H1 (cell line): ENCODE data around the gene LOXL1. TPM values are rescaled to one million over a fixed set of nuclear protein-coding genes. Genes with fewer than 3 reads are reported as not detected.

Experiments
- CHD7 ChIP-seq: fragments of 300-600 bp; sonication (generic); IDR thresholded peaks from 2 replicates; pipeline ENCODE4 v1.7.1; 2012; ENCODE audit warnings: low read length, moderate library complexity, mild to moderate bottlenecking, inconsistent platforms; ENCODE audit not compliant: insufficient replicate concordance
- CREB1 ChIP-seq: IDR thresholded peaks from 2 replicates; pipeline ENCODE4 v1.6.1; 2012; ENCODE audit warnings: inconsistent platforms
- EP300 ChIP-seq, 2 experiments: IDR thresholded peaks; 1 replicate in 1 of 2; 2 replicates in 1 of 2; pipeline ENCODE4 v1.6.1; 2011 to 2012; ENCODE audit warnings: low read depth in 2 of 2, low read length in 2 of 2, mild to moderate bottlenecking in 2 of 2, borderline replicate concordance in 1 of 2, inconsistent platforms in 1 of 2, moderate library complexity in 1 of 2
- PHF8 ChIP-seq: fragments of 200-600 bp; sonication (generic); conservative IDR thresholded peaks from 2 replicates; pipeline ENCODE4 v1.7.1; 2012; ENCODE audit warnings: low read depth, mild to moderate bottlenecking, inconsistent platforms, low read length, moderate library complexity
- RNF2 ChIP-seq: fragments of 200-900, 300-1000 bp; sonication (generic); IDR thresholded peaks from 2 replicates; pipeline ENCODE4 v1.7.1; 2016; ENCODE audit warnings: borderline replicate concordance, low read depth, mild to moderate bottlenecking, antibody characterized with exemption, low read length; ENCODE audit not compliant: poor library complexity, severe bottlenecking; ENCODE audit errors: missing control alignments
- TCF12 ChIP-seq: IDR thresholded peaks from 2 replicates; pipeline ENCODE4 v1.6.1; 2011; ENCODE audit warnings: low read depth, mild to moderate bottlenecking, low read length
- polyA plus RNA-seq, 7 experiments: library from polyadenylated mRNA; depleted of rRNA in 3 of 7; stranded (reverse) in 5 of 7; unstranded in 2 of 7; fragments of >200 nt in 5 of 7; fragments of 200-250 nt in 2 of 7; gene quantifications; 1 replicate in 5 of 7; 2 replicates in 1 of 7; 4 replicates in 1 of 7; pipeline versions ENCODE4 v1.2.1 to v1.2.3, GENCODE V29; 2011 to 2013; ENCODE audit warnings: missing spikeins in 2 of 7, mixed read lengths in 2 of 7
- total RNA-seq: library from RNA; stranded (reverse); fragmentation: NEBNext Ultra II Directional; extraction: Animal tissue kit (Norgen Biotek cat#: 25700); gene quantifications from 2 replicates; pipeline ENCODE4 v1.2.1, GENCODE V29; 2021

The LOXL1 gene
- total and polyA plus RNA-seq, 2 of the 8 experiments (the other 6 are each of a cell fraction or from before 2014, with no cell fraction given) = 8.1 to 14.4 TPM

- no peak for TF ChIP-seq CHD7
- TF ChIP-seq CREB1 = no peak
- no peak for TF ChIP-seq PHF8
- TF ChIP-seq TCF12 = no peak
- no peak for TF ChIP-seq RNF2
- no peak for TF ChIP-seq EP300 (IDR thresholded peaks at IDR 0.05; ENCODE audit: borderline replicate concordance in 1 of 2, low read depth in 2 of 2, low read length in 2 of 2)
- TF ChIP-seq, all 59 proteins: peak for 0
Measured at GRCh38 chr15:73946046-73946721, 19.9 kb downstream of the LOXL1 start (continued).
